IPS DF 6.9 (cell line): ENCODE measurements around the gene KCNK10.

Experiments
- DNase-seq: peaks from one replicate; pipeline ENCODE4 v3.0.0-alpha.2; 2013; ENCODE audit warnings: low read depth, low spot score
- H3K27ac ChIP-seq: one replicate; pipeline ENCODE4 v1.5.1; 2013; ENCODE audit warnings: low read length, control low read depth
- H3K27me3 ChIP-seq: 2 replicates; pipeline ENCODE4 v1.6.1; 2013; ENCODE audit warnings: mild to moderate bottlenecking, low read length; ENCODE audit not compliant: control insufficient read depth, insufficient read depth
- H3K36me3 ChIP-seq: 2 replicates; pipeline ENCODE4 v1.6.1; 2013; ENCODE audit warnings: low read length; ENCODE audit not compliant: control insufficient read depth, insufficient read depth
- H3K4me1 ChIP-seq: 2 replicates; pipeline ENCODE4 v1.6.1; 2013; ENCODE audit warnings: low read length; ENCODE audit not compliant: control insufficient read depth, insufficient read depth
- H3K4me3 ChIP-seq: 2 replicates; pipeline ENCODE4 v1.5.1; 2013; ENCODE audit warnings: mild to moderate bottlenecking, low read length
- H3K9me3 ChIP-seq: 2 replicates; pipeline ENCODE4 v1.6.1; 2013; ENCODE audit warnings: low read length, inconsistent platforms; ENCODE audit not compliant: control insufficient read depth, insufficient read depth
- WGBS: extraction: QIAGEN DNeasy Blood & Tissue Kit; methylation state at CpG from one replicate; pipeline ENCODE4 v1.1.7; 2013; ENCODE audit warnings: mixed read lengths, missing lambda C conversion rate; ENCODE audit not compliant: insufficient read length, insufficient coverage; 5-methylcytosine and 5-hydroxymethylcytosine counted together

Gene KCNK10

GRCh38 chr14:88300817-88301216 lies 22.3 kb downstream of the KCNK10 start:
- Histone ChIP-seq H3K36me3 (no peaks in the 10 kb centered on the region), H3K27ac (no peak overlapping the region), H3K4me3 (no peak overlapping the region), H3K27me3 (no peaks in the 10 kb centered on the region), H3K4me1 (no peaks in the 10 kb centered on the region), H3K9me3 (no peaks in the 10 kb centered on the region)
- no CpG with 5 or more reads among the region's 3 CpGs for WGBS
- DNase-seq = no peak

GRCh38 chr14:88299865-88300530 lies 23.1 kb downstream of the KCNK10 start:
- H3K27me3 ChIP-seq = no peaks in the 10 kb centered on the region
- WGBS = 100% methylated on average over 2 of the region's 6 CpGs
- H3K4me3 ChIP-seq = no peak overlapping the region
- no peaks in the 10 kb centered on the region for H3K4me1 ChIP-seq
- no peak overlapping the region for H3K27ac ChIP-seq
- no peak for DNase-seq
- no peaks in the 10 kb centered on the region for H3K36me3 ChIP-seq
- no peaks in the 10 kb centered on the region for H3K9me3 ChIP-seq

GRCh38 chr14:88297306-88297705 lies 25.8 kb downstream of the KCNK10 start:
- Histone ChIP-seq H3K36me3 (no peaks in the 10 kb centered on the region), H3K4me3 (no peak overlapping the region), H3K4me1 (no peaks in the 10 kb centered on the region), H3K27me3 (no peaks in the 10 kb centered on the region), H3K27ac (no peak overlapping the region), H3K9me3 (no peaks in the 10 kb centered on the region)
- no peak for DNase-seq
- no CpG with 5 or more reads among the region's 5 CpGs for WGBS

GRCh38 chr14:88296351-88296750 lies 26.7 kb downstream of the KCNK10 start:
- no peaks in the 10 kb centered on the region for H3K27me3 ChIP-seq
- WGBS = no CpG with 5 or more reads among the region's 4 CpGs
- H3K27ac ChIP-seq = no peak overlapping the region
- H3K4me3 ChIP-seq = no peak overlapping the region
- no peaks in the 10 kb centered on the region for H3K4me1 ChIP-seq
- no peak for DNase-seq
- H3K9me3 ChIP-seq = no peaks in the 10 kb centered on the region
- no peaks in the 10 kb centered on the region for H3K36me3 ChIP-seq

- no peak for DNase-seq
- H3K27ac ChIP-seq = no peak overlapping the region
- no CpG with 5 or more reads among the region's 3 CpGs for WGBS
Observed at GRCh38 chr14:88289996-88290395, 33.1 kb downstream of the KCNK10 start.

GRCh38 chr14:88289234-88289633 lies 33.8 kb downstream of the KCNK10 start:
- no peak for DNase-seq
- Histone ChIP-seq H3K4me3 (no peak overlapping the region), H3K36me3 (no peaks in the 10 kb centered on the region), H3K27me3 (no peaks in the 10 kb centered on the region), H3K4me1 (no peaks in the 10 kb centered on the region), H3K9me3 (no peaks in the 10 kb centered on the region), H3K27ac (no peak overlapping the region)

More at GRCh38 chr14:88289996-88290395, 33.1 kb downstream of the KCNK10 start:
- no peaks in the 10 kb centered on the region for H3K4me1 ChIP-seq
- no peak overlapping the region for H3K4me3 ChIP-seq
- no peaks in the 10 kb centered on the region for H3K36me3 ChIP-seq
- no peaks in the 10 kb centered on the region for H3K9me3 ChIP-seq
- no peaks in the 10 kb centered on the region for H3K27me3 ChIP-seq

- Histone ChIP-seq H3K36me3 (no peaks in the 10 kb centered on the region), H3K27ac (no peak overlapping the region), H3K9me3 (no peaks in the 10 kb centered on the region), H3K4me1 (no peaks in the 10 kb centered on the region), H3K4me3 (no peak overlapping the region), H3K27me3 (no peaks in the 10 kb centered on the region)
- WGBS = no CpG with 5 or more reads among the region's 1 CpG
- no peak for DNase-seq
Observed at GRCh38 chr14:88286309-88286708, 36.8 kb downstream of the KCNK10 start.

GRCh38 chr14:88281447-88281846 lies 41.6 kb downstream of the KCNK10 start:
- Histone ChIP-seq H3K36me3 (no peaks in the 10 kb centered on the region), H3K4me3 (no peak overlapping the region), H3K4me1 (no peaks in the 10 kb centered on the region), H3K27ac (no peak overlapping the region), H3K27me3 (no peaks in the 10 kb centered on the region), H3K9me3 (no peaks in the 10 kb centered on the region)
- DNase-seq = no peak
- no CpG with 5 or more reads among the region's 3 CpGs for WGBS

- no CpG with 5 or more reads among the region's 3 CpGs for WGBS
- no peak for DNase-seq
- Histone ChIP-seq H3K4me1 (no peaks in the 10 kb centered on the region), H3K9me3 (no peaks in the 10 kb centered on the region), H3K4me3 (no peak overlapping the region), H3K27me3 (no peaks in the 10 kb centered on the region), H3K27ac (no peak overlapping the region), H3K36me3 (no peaks in the 10 kb centered on the region)
Observed at GRCh38 chr14:88276923-88277596, 46.0 kb downstream of the KCNK10 start.

GRCh38 chr14:88272390-88273269 lies 50.4 kb downstream of the KCNK10 start:
- WGBS = no CpG with 5 or more reads among the region's 10 CpGs
- H3K27ac ChIP-seq = no peak overlapping the region
- H3K4me3 ChIP-seq = no peak overlapping the region
- H3K9me3 ChIP-seq = no peaks in the 10 kb centered on the region
- H3K36me3 ChIP-seq = no peaks in the 10 kb centered on the region
- no peaks in the 10 kb centered on the region for H3K27me3 ChIP-seq
- H3K4me1 ChIP-seq = peaks cover 2% of the 10 kb centered on the region; the same call in 1 of the 2 replicates
- no peak for DNase-seq
